H54 (cell line): ENCODE data around the gene MSL3B.

Experiments used
- DNase-seq: peaks from one replicate; pipeline ENCODE4 v3.0.0; 2011; ENCODE audit warnings: low spot score, mixed read lengths; ENCODE audit not compliant: insufficient read length
- FAIRE-seq: peaks from 3 replicates; lab custom pipeline; 2011; peaks lifted over from hg19 to GRCh38; lab: Jason Lieb, UNC
- POLR2A ChIP-seq: IDR thresholded peaks from 2 replicates; pipeline ENCODE4 v1.6.1; 2011; ENCODE audit warnings: low read depth, mild to moderate bottlenecking, low read length

MSL3B gene

GRCh38 chr2:233858331-233858730, 9.9 kb downstream of the MSL3B start:
- no peak for TF ChIP-seq POLR2A
- FAIRE-seq, result no peak
- no peak for DNase-seq

GRCh38 chr2:233857511-233858141, 10.6 kb downstream of the MSL3B start:
- FAIRE-seq, result no peak

GRCh38 chr2:233856184-233856583, 12.0 kb downstream of the MSL3B start:
- no peak for TF ChIP-seq POLR2A
- no peak for FAIRE-seq
- DNase-seq, result no peak

More at GRCh38 chr2:233857511-233858141, 10.6 kb downstream of the MSL3B start:
- peak; percentile 51 for DNase-seq
- no peak for TF ChIP-seq POLR2A

DNA sequence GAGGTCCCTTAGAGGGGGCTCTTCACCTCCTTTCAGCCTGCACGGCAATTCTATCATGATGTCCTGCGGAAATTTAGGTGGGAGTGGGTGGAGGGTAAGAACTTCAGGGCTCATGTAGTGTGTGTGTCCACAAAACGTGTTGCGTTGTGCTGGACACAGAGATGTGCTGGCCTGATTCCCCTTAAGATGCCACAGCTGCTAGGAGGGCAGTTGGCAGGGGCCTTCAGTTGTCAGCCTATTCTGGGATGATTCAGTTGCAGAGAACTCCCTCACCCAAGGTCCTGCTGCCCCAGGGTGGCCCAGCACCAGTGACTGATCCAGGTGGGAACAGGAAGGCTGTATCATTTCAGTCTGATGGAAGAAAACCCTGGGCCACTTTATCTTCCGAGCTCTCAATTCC, 12.8 kb downstream of the MSL3B start:
- no peak for FAIRE-seq
- TF ChIP-seq POLR2A, result no peak

DNA sequence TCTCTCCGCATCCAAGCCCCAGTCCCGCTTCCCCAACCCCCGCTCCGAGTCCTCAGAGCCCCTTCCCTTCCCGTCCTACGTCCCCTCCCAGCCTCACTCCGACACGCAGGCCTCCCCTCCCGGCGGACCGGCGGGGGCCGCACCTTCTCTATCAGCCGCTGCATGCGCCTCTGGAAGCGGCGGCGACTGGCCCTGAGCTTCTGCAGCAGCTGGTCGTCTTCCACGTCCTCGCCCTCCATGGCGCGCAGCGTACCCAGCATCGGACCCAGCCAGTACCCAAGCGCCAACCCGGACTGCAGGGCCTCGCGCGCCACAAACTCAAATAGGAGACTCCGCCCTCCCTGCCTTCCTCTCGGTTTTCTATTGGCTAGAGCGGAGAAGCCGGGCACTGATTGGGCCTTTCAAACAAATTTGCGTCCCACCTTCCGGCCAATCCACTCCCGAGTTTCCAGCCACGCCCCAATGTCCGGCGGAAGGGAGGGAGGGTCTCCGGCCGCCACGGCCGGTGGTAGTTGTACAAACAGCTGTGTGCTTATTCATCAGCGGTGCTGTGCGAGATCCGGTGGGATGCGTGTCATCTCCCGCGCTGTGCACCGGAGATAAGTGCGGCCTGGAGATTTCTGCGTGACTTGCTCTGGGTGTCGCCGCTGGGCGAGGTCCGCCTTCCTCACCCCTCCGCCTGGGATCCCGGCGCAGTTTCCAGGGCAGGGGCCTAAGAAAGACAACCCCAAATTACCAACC, 13.8 kb downstream of the MSL3B start, which contains the start of gene HJURP:
Gene HJURP (minus strand): TSS at position 295 of the 741 bp plus-strand sequence. CDS start 35 bp downstream, at position 260.
- FAIRE-seq (peak; percentile 88), DNase-seq (peak; percentile 94)
- peak; percentile 76 for TF ChIP-seq POLR2A

More for the DNA sequence above, 12.8 kb downstream of the MSL3B start:
- no peak for DNase-seq

DNA sequence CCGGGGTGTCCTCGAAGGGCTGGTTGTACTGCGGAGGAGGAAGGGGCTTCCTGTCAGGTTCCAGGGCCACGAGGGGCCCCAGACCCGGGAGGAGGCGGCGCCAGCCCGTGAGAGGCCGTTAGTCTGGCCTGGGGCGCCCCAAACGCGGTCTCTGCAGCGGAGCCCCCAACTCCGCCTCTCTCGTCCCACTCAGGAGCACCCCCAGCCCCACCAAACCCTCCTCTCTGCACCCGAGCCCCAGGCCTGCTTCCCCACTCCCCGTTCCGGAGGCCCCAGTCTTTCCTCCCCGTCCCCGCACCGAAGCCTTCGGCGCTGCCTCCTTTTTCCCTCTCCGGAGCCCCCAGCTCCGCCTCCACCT, 14.3 kb downstream of the MSL3B start:
- FAIRE-seq, result no peak
- TF ChIP-seq POLR2A, result no peak

DNA sequence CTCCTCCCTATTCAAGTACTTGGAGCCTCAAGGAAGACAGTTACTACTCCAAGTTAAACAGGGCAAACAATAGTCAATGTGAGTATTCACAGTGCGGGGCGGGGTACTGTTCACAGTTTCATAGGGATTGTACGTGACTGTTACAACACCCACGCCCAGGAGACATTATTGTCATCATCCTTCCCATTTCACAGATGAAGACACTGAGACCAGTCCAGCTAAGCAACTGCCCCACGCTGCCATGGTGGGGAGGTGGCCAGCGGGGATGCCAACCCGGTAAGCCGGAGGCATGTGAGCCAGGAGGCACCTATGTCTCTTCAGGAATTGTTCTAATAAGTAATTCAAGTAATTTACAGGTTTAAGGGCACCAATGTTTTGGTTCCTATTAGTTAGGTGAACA, 14.8 kb downstream of the MSL3B start:
- DNase-seq, result no peak
- no peak for FAIRE-seq
- TF ChIP-seq POLR2A, result no peak

More for the DNA sequence above, 14.3 kb downstream of the MSL3B start:
- no peak for DNase-seq

GRCh38 chr2:233852056-233852455, 16.1 kb downstream of the MSL3B start:
- TF ChIP-seq POLR2A, result no peak
- DNase-seq, result no peak
- FAIRE-seq, result no peak

DNA sequence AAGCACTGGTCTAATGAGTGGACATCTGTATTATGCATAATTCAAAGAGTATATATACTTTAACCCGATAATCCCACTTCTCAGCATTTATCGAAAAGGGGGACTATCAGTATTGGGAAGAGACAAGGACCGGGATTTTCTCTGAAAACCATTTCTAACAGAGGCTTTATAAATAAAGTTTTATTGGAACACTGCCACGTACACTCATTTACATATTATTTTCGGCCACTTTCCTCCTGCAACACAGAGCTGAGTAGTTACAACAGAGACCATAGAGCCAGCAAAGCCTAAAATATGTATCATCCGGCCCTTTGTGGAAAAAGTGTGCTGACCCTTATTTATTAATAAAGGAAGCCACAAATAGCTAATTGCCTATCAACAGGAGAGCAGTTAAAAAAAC, 17.0 kb downstream of the MSL3B start:
- no peak for TF ChIP-seq POLR2A
- no peak for FAIRE-seq
- DNase-seq, result no peak

- FAIRE-seq (no peak), DNase-seq (no peak)
- TF ChIP-seq POLR2A, result no peak
These were observed 17.4 kb downstream of the MSL3B start for GRCh38 chr2:233850745-233851144.

DNA sequence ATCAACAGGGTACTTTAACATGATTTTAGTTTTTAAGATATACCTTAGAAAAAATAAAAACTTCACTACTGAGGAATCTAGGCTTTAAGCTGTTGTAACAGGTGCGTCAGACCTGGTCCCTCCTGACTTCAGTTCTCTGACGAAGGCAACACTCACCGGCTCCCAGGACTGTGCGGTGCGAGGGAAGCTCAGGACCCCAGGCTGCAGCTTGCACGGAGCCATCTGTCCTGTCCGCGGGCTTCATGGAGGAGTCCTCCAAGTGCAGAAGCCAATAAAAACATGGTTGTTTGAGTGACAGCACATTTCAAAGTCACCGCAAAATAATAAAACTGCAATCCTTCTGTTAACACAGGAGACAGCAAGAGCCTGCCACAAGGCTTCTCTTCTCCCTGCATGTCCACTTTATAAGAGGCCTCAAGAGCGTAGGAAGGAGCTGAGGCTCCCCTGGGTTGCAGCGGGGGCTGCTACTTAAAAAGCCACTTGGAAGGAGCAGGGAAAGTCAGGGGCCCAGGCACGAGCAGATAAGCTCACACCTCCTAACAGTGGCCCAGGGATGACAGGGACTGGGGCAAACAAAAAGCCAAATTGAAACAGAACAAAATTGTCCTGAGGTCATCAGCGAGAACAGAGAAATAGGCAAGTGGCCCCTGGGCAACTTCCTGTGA, 18.4 kb downstream of the MSL3B start:
- no peak for DNase-seq
- TF ChIP-seq POLR2A, result no peak
- FAIRE-seq, result no peak

GRCh38 chr2:233848276-233848675, 19.9 kb downstream of the MSL3B start:
- DNase-seq (no peak), FAIRE-seq (no peak)
- TF ChIP-seq POLR2A, result no peak

DNA sequence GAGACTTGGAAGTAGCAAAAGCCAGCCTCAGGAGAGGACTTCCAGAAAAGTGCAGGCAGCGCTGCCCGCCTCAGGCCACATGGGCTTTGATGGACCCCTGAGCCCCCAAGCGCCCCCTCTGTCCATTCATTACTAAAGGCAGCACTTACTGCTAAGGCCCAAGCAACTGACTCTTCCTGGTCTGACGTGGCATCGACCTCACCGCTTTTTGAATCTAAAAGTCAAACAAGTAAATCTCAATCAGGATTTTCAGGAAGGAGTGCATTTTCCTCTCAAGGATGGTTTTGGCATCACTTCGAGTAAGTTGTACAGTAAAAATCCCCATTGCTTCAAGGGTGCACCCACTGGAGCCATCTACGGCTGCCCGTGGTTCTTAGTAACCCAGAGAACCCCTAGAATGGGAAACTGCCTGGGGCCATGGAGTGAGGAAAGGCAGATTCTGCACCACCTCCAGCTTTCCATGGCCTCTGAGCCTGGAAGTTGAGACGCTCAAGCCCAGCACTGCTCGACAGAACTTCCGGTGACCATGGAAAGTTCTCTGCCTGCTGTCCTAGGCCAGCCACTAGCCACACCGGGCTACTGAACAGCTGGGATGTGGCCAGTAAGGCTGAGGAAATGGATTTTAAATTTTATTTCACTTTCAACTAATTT, 20.8 kb downstream of the MSL3B start:
- DNase-seq (no peak), FAIRE-seq (no peak)
- no peak for TF ChIP-seq POLR2A
